BJ (cell line): ENCODE measurements around the gene RNF213. TPM values are rescaled to one million over a fixed set of nuclear protein-coding genes. Genes with fewer than 3 reads are reported as not detected.

Experiments
- CTCF ChIA-PET: fragments of 350-600 bp; formaldehyde crosslinking; extraction: SDS; loops from one replicate; lab custom pipeline; 2021; ENCODE audit warnings: antibody characterized with exemption, inconsistent platforms; lab: Yijun Ruan, JAX
- POLR2A ChIA-PET: fragments of 300-600 bp; sonication (Branson Sonifier 250); formaldehyde crosslinking; extraction: SDS; loops from one replicate; lab custom pipeline; 2021; ENCODE audit warnings: antibody characterized with exemption; lab: Charles Lee
- DNase-seq: peaks from one replicate; pipeline ENCODE4 v3.0.0-alpha.2; 2011; ENCODE audit warnings: low read depth
- H3K27me3 ChIP-seq: 2 replicates; pipeline ENCODE4 v1.6.0; 2011; ENCODE audit warnings: low read length; ENCODE audit not compliant: control insufficient read depth, insufficient read depth
- H3K36me3 ChIP-seq: 2 replicates; pipeline ENCODE4 v1.5.1; 2011; ENCODE audit warnings: low read length; ENCODE audit not compliant: control insufficient read depth, insufficient read depth
- H3K4me3 ChIP-seq: 2 replicates; pipeline ENCODE4 v1.5.1; 2011; ENCODE audit warnings: low read depth, mild to moderate bottlenecking, control low read depth, low read length
- polyA plus RNA-seq: library from polyadenylated mRNA; depleted of rRNA; stranded (reverse); fragments of >200 nt; gene quantifications from 2 replicates; pipeline ENCODE4 v1.2.3, GENCODE V29; 2011
- TF ChIP-seq, protein P1 (sequence below): IDR thresholded peaks from 2 replicates; pipeline ENCODE4 v1.5.1; 2011; ENCODE audit warnings: low read depth, mild to moderate bottlenecking, control low read depth, inconsistent platforms, low read length, moderate library complexity; ENCODE audit not compliant: insufficient read depth

Gene RNF213
- polyA plus RNA-seq, 1 experiment, result 53.1 TPM

DNA sequence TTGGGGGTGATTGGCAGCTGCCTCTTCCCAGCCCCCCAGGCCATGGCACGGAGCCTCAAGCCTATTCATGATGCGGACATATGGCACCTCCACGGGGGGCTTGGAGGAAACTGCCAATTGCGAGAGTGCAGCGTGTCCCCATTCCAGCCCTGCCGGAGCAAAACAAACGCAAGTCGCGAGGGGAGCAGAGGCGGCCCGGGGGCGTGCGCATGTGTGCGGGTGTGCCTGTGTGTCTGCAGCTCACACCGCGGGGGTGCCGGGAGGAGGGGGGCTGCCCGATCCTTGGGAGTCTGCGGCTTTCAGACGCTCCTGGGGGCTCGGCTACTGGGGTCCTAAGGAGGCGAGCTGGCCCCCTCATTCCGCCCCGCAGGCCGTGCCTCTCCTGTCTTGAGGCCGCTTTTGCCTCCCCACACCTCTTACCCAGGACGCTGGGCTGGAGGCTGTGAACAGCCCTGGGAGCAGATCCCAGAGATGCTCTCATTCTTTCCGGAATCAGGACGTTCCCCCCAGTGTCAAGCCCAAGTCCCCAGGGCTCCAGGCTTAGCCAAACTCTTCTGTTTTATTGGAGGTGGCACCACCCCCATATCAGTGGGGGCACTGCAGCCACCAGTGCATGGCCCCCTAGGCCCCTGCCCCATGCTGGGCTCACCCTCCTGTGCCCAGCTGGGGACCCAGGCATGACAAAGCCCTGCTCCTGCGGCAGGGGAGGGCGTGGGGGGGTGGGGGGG lies 183.4 kb downstream of the RNF213 start:
- H3K4me3 ChIP-seq, result no peak overlapping the region
- POLR2A ChIA-PET, result no interaction called here
- no peaks in the 10 kb centered on the region for H3K36me3 ChIP-seq
- H3K27me3 ChIP-seq, result peaks cover 12% of the 10 kb centered on the region
- TF ChIP-seq, protein P1, sequence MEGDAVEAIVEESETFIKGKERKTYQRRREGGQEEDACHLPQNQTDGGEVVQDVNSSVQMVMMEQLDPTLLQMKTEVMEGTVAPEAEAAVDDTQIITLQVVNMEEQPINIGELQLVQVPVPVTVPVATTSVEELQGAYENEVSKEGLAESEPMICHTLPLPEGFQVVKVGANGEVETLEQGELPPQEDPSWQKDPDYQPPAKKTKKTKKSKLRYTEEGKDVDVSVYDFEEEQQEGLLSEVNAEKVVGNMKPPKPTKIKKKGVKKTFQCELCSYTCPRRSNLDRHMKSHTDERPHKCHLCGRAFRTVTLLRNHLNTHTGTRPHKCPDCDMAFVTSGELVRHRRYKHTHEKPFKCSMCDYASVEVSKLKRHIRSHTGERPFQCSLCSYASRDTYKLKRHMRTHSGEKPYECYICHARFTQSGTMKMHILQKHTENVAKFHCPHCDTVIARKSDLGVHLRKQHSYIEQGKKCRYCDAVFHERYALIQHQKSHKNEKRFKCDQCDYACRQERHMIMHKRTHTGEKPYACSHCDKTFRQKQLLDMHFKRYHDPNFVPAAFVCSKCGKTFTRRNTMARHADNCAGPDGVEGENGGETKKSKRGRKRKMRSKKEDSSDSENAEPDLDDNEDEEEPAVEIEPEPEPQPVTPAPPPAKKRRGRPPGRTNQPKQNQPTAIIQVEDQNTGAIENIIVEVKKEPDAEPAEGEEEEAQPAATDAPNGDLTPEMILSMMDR, result no peak
- CTCF ChIA-PET, result no interaction called here
- no peak for DNase-seq

DNA sequence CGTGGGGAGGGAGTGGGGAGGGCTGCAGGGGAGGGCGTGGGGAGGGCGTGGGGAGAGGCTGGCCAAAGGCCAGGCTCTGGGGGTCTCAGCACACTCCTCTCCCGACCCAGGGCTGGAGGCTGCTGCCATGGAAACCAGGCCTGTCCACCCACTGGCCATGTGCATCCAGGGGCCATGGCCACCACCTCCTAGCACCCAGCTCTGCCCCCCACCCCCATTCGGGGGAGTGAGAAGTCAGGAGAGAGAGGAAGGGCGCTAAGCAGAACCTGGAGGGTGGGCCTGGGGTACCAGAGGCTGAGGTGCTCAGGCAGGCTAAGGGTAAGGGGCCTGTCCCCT lies 184.0 kb downstream of the RNF213 start:
- ChIA-PET CTCF (interaction anchor here (1.2 kb wide), 1 partner anchor 18 kb away, joined by 3 read pairs; no protein-coding TSS in a partner anchor), POLR2A (no interaction called here)
- H3K27me3 ChIP-seq, result peaks cover 12% of the 10 kb centered on the region
- TF ChIP-seq, protein P1, result no peak
- no peak for DNase-seq
- H3K4me3 ChIP-seq, result no peak overlapping the region
- no peaks in the 10 kb centered on the region for H3K36me3 ChIP-seq

DNA sequence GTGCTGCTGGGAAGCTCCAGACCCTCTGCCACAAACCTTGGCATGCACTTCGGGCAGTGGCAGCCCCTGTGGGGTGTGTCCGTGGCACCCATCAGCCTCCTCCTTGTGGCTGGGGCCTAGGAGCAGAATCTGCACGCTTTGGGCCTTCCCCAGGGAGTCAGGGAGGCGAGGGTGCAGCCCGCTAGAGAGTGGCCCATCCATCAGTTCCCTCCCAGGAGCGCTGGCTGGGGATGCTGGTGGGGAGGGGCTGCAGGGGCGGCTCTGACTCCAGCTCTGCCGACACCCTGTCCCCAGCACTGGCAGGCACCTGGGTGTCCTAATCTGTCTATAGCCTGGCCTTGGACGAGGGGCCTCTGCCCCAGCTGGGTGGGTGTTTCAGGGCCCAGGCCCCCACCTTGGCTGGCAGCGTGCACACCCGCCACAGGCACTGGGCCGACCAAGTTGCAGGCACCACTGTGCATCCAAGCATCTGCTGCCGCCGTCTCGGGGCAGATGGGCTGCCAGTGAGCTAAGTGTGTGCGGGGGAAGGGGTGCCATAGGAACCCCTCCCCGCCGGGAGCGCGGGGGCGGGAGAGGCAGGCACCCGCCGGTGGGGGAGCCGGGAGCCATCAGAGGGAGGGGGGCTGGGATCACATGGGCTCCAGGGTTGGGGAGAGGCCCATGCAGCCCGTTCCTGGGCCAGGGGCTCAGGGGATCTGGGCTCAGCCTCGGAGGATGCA lies 184.5 kb downstream of the RNF213 start:
- DNase-seq, result no peak
- TF ChIP-seq, protein P1, result no peak
- Histone ChIP-seq H3K36me3 (no peaks in the 10 kb centered on the region), H3K4me3 (no peak overlapping the region), H3K27me3 (peaks cover 12% of the 10 kb centered on the region)
- ChIA-PET CTCF (interaction anchor here (1.2 kb wide), 1 partner anchor 18 kb away, joined by 3 read pairs; no protein-coding TSS in a partner anchor), POLR2A (no interaction called here)

GRCh38 chr17:80445726-80446110 lies 185.1 kb downstream of the RNF213 start:
- ChIA-PET CTCF (interaction anchor here (1.2 kb wide), 1 partner anchor 19 kb away, joined by 3 read pairs; no protein-coding TSS in a partner anchor), POLR2A (no interaction called here)
- no peaks in the 10 kb centered on the region for H3K36me3 ChIP-seq
- no peak for DNase-seq
- H3K27me3 ChIP-seq, result peaks cover 12% of the 10 kb centered on the region
- H3K4me3 ChIP-seq, result no peak overlapping the region
- TF ChIP-seq, protein P1, result no peak

- TF ChIP-seq, protein P1, result no peak
- Histone ChIP-seq H3K36me3 (no peaks in the 10 kb centered on the region), H3K27me3 (peaks cover 12% of the 10 kb centered on the region), H3K4me3 (no peak overlapping the region)
- no peak for DNase-seq
- ChIA-PET CTCF (interaction anchor here (0.6 kb wide), 2 partner anchors 12 to 59 kb away, joined by 3 read pairs; no protein-coding TSS in a partner anchor), POLR2A (no interaction called here)
Measured at GRCh38 chr17:80446645-80447405, 186.2 kb downstream of the RNF213 start.
